Measurements from ENCODE around the gene PROC.

DNA sequence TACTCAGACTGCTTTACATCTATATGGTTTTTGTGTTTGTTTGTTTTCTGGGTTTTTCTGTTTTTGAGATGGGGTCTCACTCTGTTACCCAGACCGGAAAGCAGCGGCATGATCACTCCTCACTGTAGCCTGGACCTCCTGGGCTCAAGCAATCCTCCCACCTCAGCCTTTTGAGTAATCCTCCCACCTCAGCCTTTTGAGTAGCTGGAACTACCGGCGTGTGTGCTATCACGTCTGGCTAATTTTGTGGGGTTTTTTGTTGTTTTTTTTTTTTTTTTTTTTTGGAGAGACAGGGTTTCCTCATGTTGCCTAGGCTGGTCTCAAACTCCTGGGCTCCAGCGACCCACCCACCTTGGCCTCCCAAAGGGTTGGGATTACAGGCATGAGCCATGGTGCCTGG is 39.5 kb upstream of the PROC start:
- TF ChIP-seq POLR2A (IDR thresholded peaks at IDR 0.05) (no peak), POLR2AphosphoS5 (IDR thresholded peaks at IDR 0.05) (no peak), EP300 (IDR thresholded peaks at IDR 0.05) (no peak)
- TF ChIP-seq, protein P1, sequence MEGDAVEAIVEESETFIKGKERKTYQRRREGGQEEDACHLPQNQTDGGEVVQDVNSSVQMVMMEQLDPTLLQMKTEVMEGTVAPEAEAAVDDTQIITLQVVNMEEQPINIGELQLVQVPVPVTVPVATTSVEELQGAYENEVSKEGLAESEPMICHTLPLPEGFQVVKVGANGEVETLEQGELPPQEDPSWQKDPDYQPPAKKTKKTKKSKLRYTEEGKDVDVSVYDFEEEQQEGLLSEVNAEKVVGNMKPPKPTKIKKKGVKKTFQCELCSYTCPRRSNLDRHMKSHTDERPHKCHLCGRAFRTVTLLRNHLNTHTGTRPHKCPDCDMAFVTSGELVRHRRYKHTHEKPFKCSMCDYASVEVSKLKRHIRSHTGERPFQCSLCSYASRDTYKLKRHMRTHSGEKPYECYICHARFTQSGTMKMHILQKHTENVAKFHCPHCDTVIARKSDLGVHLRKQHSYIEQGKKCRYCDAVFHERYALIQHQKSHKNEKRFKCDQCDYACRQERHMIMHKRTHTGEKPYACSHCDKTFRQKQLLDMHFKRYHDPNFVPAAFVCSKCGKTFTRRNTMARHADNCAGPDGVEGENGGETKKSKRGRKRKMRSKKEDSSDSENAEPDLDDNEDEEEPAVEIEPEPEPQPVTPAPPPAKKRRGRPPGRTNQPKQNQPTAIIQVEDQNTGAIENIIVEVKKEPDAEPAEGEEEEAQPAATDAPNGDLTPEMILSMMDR (IDR thresholded peaks at IDR 0.05): no peak
